Fibroblast of lung (primary cell): ENCODE measurements around the gene ITPKB.

ENCODE experiments used
- CTCF ChIP-seq, 2 donors: IDR thresholded peaks in 1 of 2; conservative IDR thresholded peaks in 1 of 2; 1 replicate in 1 of 2; 2 replicates in 1 of 2; pipeline ENCODE4 v1.5.1; 2011 to 2012; ENCODE audit warnings: low read length in 2 of 2, control low read depth in 1 of 2, inconsistent platforms in 1 of 2, low read depth in 1 of 2, mild to moderate bottlenecking in 1 of 2
- EZH2 ChIP-seq: IDR thresholded peaks from 2 replicates; pipeline ENCODE4 v1.5.1; 2012; ENCODE audit warnings: low read length, control low read depth, mild to moderate bottlenecking; ENCODE audit errors: missing control alignments

GRCh38 chr1:226786550-226786949 is 47.5 kb upstream of the ITPKB start:
- TF ChIP-seq CTCF (conservative IDR thresholded peaks at IDR 0.05 in 1 of 2, IDR thresholded peaks at IDR 0.05 in 1 of 2; ENCODE audit: low read depth in 1 of 2, low read length in 2 of 2) (no peak), EZH2 (no peak)
